AG04449 (cell line): ENCODE measurements around the gene HEY2.
A peak's percentile ranks its signal among the peaks of the same experiment; 100 is the strongest.

Source experiments
- CTCF ChIA-PET: fragments of 350-600 bp; formaldehyde crosslinking; extraction: SDS; loops from one replicate; lab custom pipeline; 2021; ENCODE audit warnings: antibody characterized with exemption; lab: Yijun Ruan, JAX
- POLR2A ChIA-PET: fragments of 400-600, 350-600 bp; formaldehyde crosslinking; extraction: SDS; loops from one replicate; lab custom pipeline; 2020; ENCODE audit warnings: antibody characterized with exemption, inconsistent platforms; lab: Yijun Ruan, JAX
- DNase-seq: peaks from one replicate; pipeline ENCODE4 v3.0.0-alpha.2; 2010; ENCODE audit warnings: low read depth, low spot score
- H3K4me3 ChIP-seq: 2 replicates; pipeline ENCODE4 v1.5.1; 2011; ENCODE audit warnings: low read depth, mild to moderate bottlenecking, control low read depth, low read length
- CTCF ChIP-seq: IDR thresholded peaks from one replicate; pipeline ENCODE4 v1.5.1; 2011; ENCODE audit warnings: mild to moderate bottlenecking, moderate library complexity, low read length, control low read depth, inconsistent platforms; ENCODE audit not compliant: insufficient read depth; ENCODE audit errors: missing control alignments

Gene HEY2

GRCh38 chr6:125751334-125751916 is 2.0 kb downstream of the HEY2 start:
- H3K4me3 ChIP-seq: no peak overlapping the region
- no peak for TF ChIP-seq CTCF
- ChIA-PET POLR2A (no interaction called here), CTCF (interaction anchor here (0.8 to 24.4 kb wide), 7 partner anchors 8 to 893 kb away, joined by 3 to 488 read pairs (median 4); no protein-coding TSS in a partner anchor)
- DNase-seq: no peak

DNA sequence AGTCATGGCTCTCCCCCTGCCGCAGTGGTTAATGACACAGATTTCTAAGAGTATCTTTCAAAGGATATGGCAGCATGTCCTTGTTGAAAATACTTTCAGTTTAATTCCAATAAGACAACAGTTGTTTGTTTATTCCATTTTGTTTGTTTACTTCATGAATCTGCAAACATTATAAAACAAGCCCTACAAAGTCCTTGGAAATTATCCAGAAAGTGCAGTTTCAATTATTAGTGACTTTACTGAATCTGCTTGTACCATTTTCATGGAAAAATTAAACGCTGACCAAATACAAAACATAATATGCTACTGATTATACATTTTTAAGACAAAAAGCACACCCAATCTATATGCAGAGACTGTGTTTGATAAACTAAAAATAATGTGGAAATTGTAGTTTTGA is 3.3 kb downstream of the HEY2 start:
- no peak for DNase-seq
- no peak overlapping the region for H3K4me3 ChIP-seq
- ChIA-PET POLR2A (no interaction called here), CTCF (interaction anchor here (0.6 to 24.4 kb wide), 6 partner anchors 11 to 440 kb away, joined by 3 to 488 read pairs (median 8); no protein-coding TSS in a partner anchor)
- no peak for TF ChIP-seq CTCF

GRCh38 chr6:125753218-125753936 is 3.9 kb downstream of the HEY2 start:
- POLR2A ChIA-PET: no interaction called here
- TF ChIP-seq CTCF: no peak
- H3K4me3 ChIP-seq: no peak overlapping the region
- CTCF ChIA-PET: interaction anchor here (0.6 to 24.4 kb wide), 7 partner anchors 10 to 887 kb away, joined by 3 to 488 read pairs (median 5); no protein-coding TSS in a partner anchor
- no peak for DNase-seq

DNA sequence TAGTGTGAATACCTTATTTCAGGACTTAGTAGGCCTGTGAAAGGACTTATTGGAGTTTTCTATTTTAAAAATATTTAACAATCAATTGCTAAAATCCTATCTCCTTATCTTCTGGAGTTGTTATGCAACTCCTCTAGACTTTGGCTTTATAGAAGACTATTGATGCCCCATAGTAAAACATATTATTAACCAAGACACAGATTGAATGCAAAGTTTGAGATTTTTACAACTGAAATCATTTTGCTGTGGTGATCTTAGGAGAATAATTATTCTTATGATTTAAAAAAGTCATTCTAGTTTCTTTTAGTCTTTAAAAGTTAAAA is 4.5 kb downstream of the HEY2 start:
- ChIA-PET CTCF (interaction anchor here (1.0 to 24.4 kb wide), 5 partner anchors 10 to 888 kb away, joined by 3 to 488 read pairs (median 10); no protein-coding TSS in a partner anchor), POLR2A (no interaction called here)
- no peak for DNase-seq
- no peak for TF ChIP-seq CTCF
- H3K4me3 ChIP-seq: no peak overlapping the region

DNA sequence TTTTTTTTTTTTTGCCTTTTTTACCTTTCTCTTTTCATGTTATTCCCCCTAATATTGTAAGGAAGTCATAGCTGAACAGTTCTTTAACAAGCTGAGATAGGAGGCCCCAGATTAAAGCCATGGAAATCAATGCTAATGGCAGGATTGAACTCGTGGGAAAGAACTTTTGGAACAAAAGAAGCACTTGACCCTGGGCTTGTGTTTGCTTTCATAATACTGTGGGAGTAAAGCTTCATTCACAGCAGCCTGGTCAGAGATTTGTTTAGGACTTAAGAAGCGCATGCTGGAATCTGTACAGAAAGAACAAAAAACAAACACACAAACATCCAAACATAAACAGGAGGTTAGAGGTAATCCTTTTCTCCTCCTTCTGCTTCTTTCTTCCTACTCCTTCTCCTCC is 5.1 kb downstream of the HEY2 start:
- ChIA-PET POLR2A (no interaction called here), CTCF (interaction anchor here (0.7 to 24.4 kb wide), 4 partner anchors 9 to 442 kb away, joined by 3 to 488 read pairs (median 10); partner anchors contain the start of gene NCOA7)
- TF ChIP-seq CTCF: no peak
- no peak overlapping the region for H3K4me3 ChIP-seq
- no peak for DNase-seq

- TF ChIP-seq CTCF: peak; percentile 14
- no peak overlapping the region for H3K4me3 ChIP-seq
Observed at GRCh38 chr6:125759184-125759902, 9.9 kb downstream of the HEY2 start.

More at GRCh38 chr6:125759184-125759902, 9.9 kb downstream of the HEY2 start:
- no peak for DNase-seq
- ChIA-PET POLR2A (no interaction called here), CTCF (interaction anchor here (1.0 to 24.4 kb wide), 5 partner anchors 8 to 889 kb away, joined by 3 to 488 read pairs (median 3); partner anchors contain the start of gene HDDC2)
